Breast epithelium (tissue), 4 donors: ENCODE results near the gene INCA1. TPM values are rescaled to one million over a fixed set of nuclear protein-coding genes. Genes with fewer than 3 reads are reported as not detected.

Experiments used
- DNase-seq, 2 donors: peaks; one replicate each; pipeline ENCODE4 v3.0.0-alpha.2; 2019; ENCODE audit warnings: low spot score in 2 of 2
- H3K27ac ChIP-seq, 2 donors: fragments of 200-600 bp; sonication (generic) in 1 of 2; one replicate each; pipeline ENCODE4 v1.5.1; 2016 to 2019; ENCODE audit warnings: mild to moderate bottlenecking in 1 of 2
- H3K27me3 ChIP-seq, 2 donors: fragments of 200-600 bp; sonication (generic) in 1 of 2; one replicate each; pipeline versions ENCODE4 v1.5.1 to v1.6.0; 2017 to 2019; ENCODE audit warnings: control low read depth in 1 of 2, mild to moderate bottlenecking in 1 of 2
- H3K36me3 ChIP-seq: fragments of 200-600 bp; one replicate; pipeline ENCODE4 v1.5.1; 2019
- H3K4me1 ChIP-seq, 2 donors: fragments of 200-600 bp; sonication (generic); one replicate each; pipeline ENCODE4 v1.5.1; 2016 to 2019; ENCODE audit warnings: control low read depth in 1 of 2
- H3K4me3 ChIP-seq, 3 donors: fragments of 200-600 bp; sonication (generic); 1 replicate in 2 of 3; 2 replicates in 1 of 3; pipeline ENCODE4 v1.5.1; 2016 to 2019; ENCODE audit warnings: mild to moderate bottlenecking in 3 of 3, moderate library complexity in 2 of 3
- H3K9me3 ChIP-seq, 2 donors: fragments of 200-600 bp; sonication (generic) in 1 of 2; one replicate each; pipeline ENCODE4 v1.5.1; 2016 to 2019; ENCODE audit warnings: control low read depth in 1 of 2
- CTCF ChIP-seq, 3 donors: fragments of 450-650 bp; IDR thresholded peaks; one replicate each; pipeline ENCODE4 v1.5.1; 2016 to 2017; ENCODE audit warnings: antibody characterized with exemption in 3 of 3, mild to moderate bottlenecking in 3 of 3, moderate library complexity in 3 of 3
- POLR2A ChIP-seq: fragments of 450-650 bp; IDR thresholded peaks from one replicate; pipeline ENCODE4 v1.6.1; 2016; ENCODE audit warnings: antibody characterized with exemption, mild to moderate bottlenecking, moderate library complexity
- POLR2AphosphoS5 ChIP-seq, 3 donors: sonication (generic); formaldehyde crosslinking; IDR thresholded peaks; one replicate each; pipeline ENCODE4 v1.6.1; 2017; ENCODE audit warnings: antibody characterized with exemption in 3 of 3
- intact Hi-C: fragments of 100-400 bp; cut with DNase I; formaldehyde crosslinking; loops from one replicate; pipeline ENCODE4 v1.15.1; 2023; ENCODE audit warnings: low total_unique reads
- total RNA-seq, 3 donors: library from RNA; depleted of rRNA; stranded (reverse); fragments of >200 nt; gene quantifications; one replicate each; pipeline ENCODE4 v1.1.0, GENCODE V29; 2016

The INCA1 gene
- total RNA-seq, 3 donors from 2014 or later: 0.66 to 2.9 (median 1.9) TPM

DNA sequence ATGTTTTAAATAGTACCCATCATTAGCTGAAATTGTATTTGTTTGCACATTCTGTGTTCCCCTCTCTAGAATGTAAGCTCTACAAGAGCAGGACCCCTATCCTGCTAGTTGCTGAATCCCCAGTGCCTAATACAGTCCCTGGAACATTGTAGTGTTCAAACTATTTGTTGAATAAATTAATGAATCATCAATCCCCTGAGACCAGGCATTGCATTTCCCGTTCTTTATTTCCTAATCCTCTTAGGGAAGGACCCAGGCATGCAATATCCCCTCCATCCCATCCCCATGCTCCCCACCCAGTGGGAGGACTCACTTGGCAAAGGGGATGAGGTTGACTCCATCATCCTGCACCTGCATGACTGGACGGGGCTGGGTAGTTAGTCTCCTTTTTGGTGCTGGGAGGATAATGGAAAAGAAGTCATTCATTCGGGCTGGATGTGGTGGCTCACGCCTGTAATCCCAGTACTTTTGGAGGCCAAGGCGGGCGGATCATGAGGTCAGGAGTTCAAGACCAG is 3.2 kb downstream of the INCA1 start:
- Histone ChIP-seq H3K4me1 (peaks cover 0 to 2% of the 10 kb centered on the region in 2 donors), H3K36me3 (no peaks in the 10 kb centered on the region), H3K9me3 (no peaks in the 10 kb centered on the region), H3K27me3 (no peaks in the 10 kb centered on the region), H3K4me3 (no peak overlapping the region), H3K27ac (no peak overlapping the region)
- no peak for DNase-seq
- TF ChIP-seq POLR2AphosphoS5 (IDR thresholded peaks at IDR 0.05): no peak
- no peak for TF ChIP-seq POLR2A
- TF ChIP-seq CTCF (IDR thresholded peaks at IDR 0.05): no peak
- intact Hi-C loops: no loop called here

GRCh38 chr17:4987767-4988567 is 9.4 kb downstream of the INCA1 start:
- TF ChIP-seq CTCF (IDR thresholded peaks at IDR 0.05) (no peak), POLR2AphosphoS5 (IDR thresholded peaks at IDR 0.05) (peak in 1 of 3 donors; percentile 2)
- intact Hi-C loops: loop anchor here (10.0 kb wide), 1 partner anchor 83 kb away; the partner anchor contains the start of gene CHRNE
- no peaks in the 10 kb centered on the region for H3K27me3 ChIP-seq
- peak overlapping the region; percentile 73 to 99 (median 77) for H3K4me3 ChIP-seq
- H3K27ac ChIP-seq: peak overlapping the region; percentile 94 to 95
- H3K4me1 ChIP-seq: peaks cover 4% of the 10 kb centered on the region in 2 donors
- no peaks in the 10 kb centered on the region for H3K36me3 ChIP-seq
- DNase-seq: no peak
- H3K9me3 ChIP-seq: no peaks in the 10 kb centered on the region

DNA sequence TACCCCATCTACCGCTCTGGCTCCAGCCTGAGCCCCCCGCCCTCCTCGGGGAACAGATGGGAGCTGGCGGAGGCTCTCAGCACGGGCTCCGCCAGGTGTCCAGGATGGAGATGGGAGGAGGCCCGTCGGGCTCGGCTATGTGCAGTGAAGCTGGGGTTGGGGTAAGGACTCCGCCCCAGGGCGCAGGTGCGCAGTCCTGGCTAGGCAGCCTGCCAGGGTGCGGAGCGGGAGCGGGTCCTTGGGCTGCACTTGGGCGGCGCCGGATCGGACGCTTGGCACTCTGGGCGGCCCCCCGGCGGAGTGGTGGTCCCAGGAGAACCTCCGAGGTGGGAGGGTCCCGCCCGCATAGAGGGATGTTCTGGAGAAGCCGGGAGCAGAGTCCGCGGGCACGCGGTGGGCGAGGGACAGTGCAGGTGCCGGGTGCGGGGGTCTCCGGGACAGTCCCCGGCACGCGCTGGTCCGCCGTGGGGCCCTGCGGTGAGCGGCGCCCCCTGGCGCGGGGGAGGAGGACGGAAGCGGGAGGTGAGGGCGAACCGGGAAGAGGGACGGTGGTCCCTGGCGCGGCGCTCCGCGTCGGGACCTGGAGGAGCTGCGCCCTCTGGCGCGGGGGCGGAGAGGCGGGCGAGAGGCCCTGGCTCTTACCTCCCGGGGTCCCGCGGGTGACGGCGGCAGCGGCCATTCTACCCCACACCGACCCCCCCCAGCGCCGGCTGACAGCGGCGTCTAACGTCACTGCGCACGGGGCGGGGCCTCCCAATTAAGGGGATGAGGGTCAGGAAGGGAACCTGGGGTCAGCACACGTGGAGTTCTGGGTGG is 10.2 kb downstream of the INCA1 start, which contains the start of gene CAMTA2:
Gene CAMTA2 (minus strand): TSS at position 725 of the 816 bp plus-strand sequence. CDS start 1,453 bp downstream, outside the sequence.
- peak in 2 of 3 donors; percentile 63 to 72 for TF ChIP-seq CTCF (IDR thresholded peaks at IDR 0.05)
- TF ChIP-seq POLR2A: peak; percentile 73
- TF ChIP-seq POLR2AphosphoS5 (IDR thresholded peaks at IDR 0.05): peak; percentile 70 to 81 (median 75)
- H3K36me3 ChIP-seq: no peaks in the 10 kb centered on the region
- H3K27ac ChIP-seq: peak within 1 kb of the TSS; percentile 94 to 95
- no peaks in the 10 kb centered on the region for H3K27me3 ChIP-seq
- peak; percentile 80 to 85 for DNase-seq
- peak within 1 kb of the TSS; percentile 73 to 99 (median 77) for H3K4me3 ChIP-seq
- no peaks in the 10 kb centered on the region for H3K9me3 ChIP-seq
- intact Hi-C loops: loop anchor here (10.0 kb wide), 1 partner anchor 82 kb away; the partner anchor contains the start of gene CHRNE
- H3K4me1 ChIP-seq: peaks cover 4% of the 10 kb centered on the region in 2 donors

GRCh38 chr17:4986403-4986802 is 10.9 kb downstream of the INCA1 start:
- intact Hi-C loops: loop anchor here (10.0 kb wide), 1 partner anchor 82 kb away; the partner anchor contains the start of gene CHRNE
- DNase-seq: no peak
- no peaks in the 10 kb centered on the region for H3K9me3 ChIP-seq
- H3K27me3 ChIP-seq: no peaks in the 10 kb centered on the region
- peaks cover 4% of the 10 kb centered on the region in 2 donors for H3K4me1 ChIP-seq
- TF ChIP-seq POLR2AphosphoS5 (IDR thresholded peaks at IDR 0.05) (no peak), POLR2A (no peak)
- peak overlapping the region; percentile 73 to 99 (median 77) for H3K4me3 ChIP-seq
- H3K36me3 ChIP-seq: no peaks in the 10 kb centered on the region
- peak overlapping the region; percentile 94 to 95 for H3K27ac ChIP-seq

DNA sequence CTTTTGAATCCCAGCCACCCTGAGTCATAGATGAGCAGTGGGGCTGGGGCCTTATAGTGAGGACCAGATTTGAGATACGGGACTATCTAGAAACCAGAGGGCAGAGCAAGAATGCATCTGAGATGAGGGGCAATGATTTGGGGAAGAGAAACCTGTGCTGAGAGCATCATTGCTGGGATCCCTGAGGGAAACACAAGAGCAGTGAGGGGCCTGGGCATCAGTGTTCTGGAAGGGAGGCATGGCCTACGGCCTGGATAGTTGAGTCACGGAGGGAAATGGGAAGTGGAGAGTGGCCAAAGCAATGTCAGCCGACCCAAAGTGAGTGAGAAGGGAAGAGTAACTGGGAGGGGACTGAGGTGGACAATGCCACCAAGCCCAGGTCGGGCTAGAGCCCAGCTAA is 15.0 kb downstream of the INCA1 start:
- no peak overlapping the region for H3K4me3 ChIP-seq
- no peak for TF ChIP-seq POLR2AphosphoS5 (IDR thresholded peaks at IDR 0.05)
- no peak for TF ChIP-seq CTCF (IDR thresholded peaks at IDR 0.05)
- TF ChIP-seq POLR2A: no peak
- H3K4me1 ChIP-seq: no peaks in the 10 kb centered on the region
- peaks cover under 1% of the 10 kb centered on the region for H3K36me3 ChIP-seq
- H3K27me3 ChIP-seq: no peaks in the 10 kb centered on the region
- DNase-seq: no peak
- intact Hi-C loops: loop anchor here (10.0 kb wide), 1 partner anchor 78 kb away; the partner anchor contains the start of gene CHRNE
- no peak overlapping the region for H3K27ac ChIP-seq
- H3K9me3 ChIP-seq: no peaks in the 10 kb centered on the region
